AG04449 (cell line): ENCODE results near the gene SCART1.

Experiments
- CTCF ChIA-PET: fragments of 350-600 bp; formaldehyde crosslinking; extraction: SDS; loops from one replicate; lab custom pipeline; 2021; ENCODE audit warnings: antibody characterized with exemption; lab: Yijun Ruan, JAX
- POLR2A ChIA-PET: fragments of 400-600, 350-600 bp; formaldehyde crosslinking; extraction: SDS; loops from one replicate; lab custom pipeline; 2020; ENCODE audit warnings: antibody characterized with exemption, inconsistent platforms; lab: Yijun Ruan, JAX
- DNase-seq: peaks from one replicate; pipeline ENCODE4 v3.0.0-alpha.2; 2010; ENCODE audit warnings: low read depth, low spot score
- H3K4me3 ChIP-seq: 2 replicates; pipeline ENCODE4 v1.5.1; 2011; ENCODE audit warnings: low read depth, mild to moderate bottlenecking, control low read depth, low read length
- TF ChIP-seq, protein P1 (sequence below): IDR thresholded peaks from one replicate; pipeline ENCODE4 v1.5.1; 2011; ENCODE audit warnings: mild to moderate bottlenecking, moderate library complexity, low read length, control low read depth, inconsistent platforms; ENCODE audit not compliant: insufficient read depth; ENCODE audit errors: missing control alignments

SCART1 gene

DNA sequence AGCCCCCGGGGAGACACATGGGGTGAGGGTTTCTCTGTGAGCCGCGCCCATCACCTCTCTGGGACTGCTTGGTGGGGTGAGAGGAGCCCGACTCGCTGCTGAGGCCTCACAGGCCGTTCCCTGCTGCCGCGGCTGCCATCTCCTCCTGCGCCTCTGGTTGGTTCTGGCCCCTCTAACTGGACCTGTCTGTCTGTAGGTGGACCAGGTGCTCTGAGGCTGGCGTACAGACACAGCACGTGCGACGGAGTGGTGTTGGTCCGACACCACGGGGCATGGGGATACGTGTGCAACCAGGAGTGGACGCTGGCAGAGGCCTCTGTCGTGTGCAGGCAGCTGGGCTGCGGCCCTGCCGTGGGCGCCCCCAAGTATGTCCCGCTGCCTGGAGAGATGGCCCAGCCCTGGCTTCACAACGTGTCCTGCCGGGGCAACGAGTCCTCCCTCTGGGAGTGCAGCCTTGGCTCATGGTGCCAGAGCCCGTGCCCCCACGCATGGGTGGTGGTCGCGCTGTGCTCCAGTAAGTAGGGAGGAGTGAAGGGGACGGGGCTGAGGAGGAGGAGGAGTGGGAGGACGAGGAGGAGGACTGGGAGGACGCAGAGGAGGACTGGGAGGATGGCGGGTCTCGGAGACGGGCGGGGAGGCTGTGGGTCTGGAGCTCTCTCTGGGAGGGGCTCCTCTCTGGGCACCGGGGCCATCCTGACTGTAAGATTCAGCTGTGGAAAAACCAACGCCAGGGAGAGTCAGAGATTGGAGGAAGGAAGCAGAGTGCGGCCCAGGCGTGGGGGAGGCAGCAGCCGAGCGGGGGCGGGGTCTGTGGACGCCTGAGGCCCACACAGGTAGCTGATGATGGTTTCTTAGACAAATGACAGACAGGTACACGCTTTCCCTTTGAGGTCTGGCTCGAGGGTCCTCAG is 2.6 kb downstream of the SCART1 start:
- no peak for DNase-seq
- ChIA-PET POLR2A (no interaction called here), CTCF (interaction anchor here (1.4 to 2.9 kb wide), 2 partner anchors 18 to 127 kb away, joined by 3 to 11 read pairs; no protein-coding TSS in a partner anchor)
- H3K4me3 ChIP-seq, result no peak overlapping the region
- TF ChIP-seq, protein P1, sequence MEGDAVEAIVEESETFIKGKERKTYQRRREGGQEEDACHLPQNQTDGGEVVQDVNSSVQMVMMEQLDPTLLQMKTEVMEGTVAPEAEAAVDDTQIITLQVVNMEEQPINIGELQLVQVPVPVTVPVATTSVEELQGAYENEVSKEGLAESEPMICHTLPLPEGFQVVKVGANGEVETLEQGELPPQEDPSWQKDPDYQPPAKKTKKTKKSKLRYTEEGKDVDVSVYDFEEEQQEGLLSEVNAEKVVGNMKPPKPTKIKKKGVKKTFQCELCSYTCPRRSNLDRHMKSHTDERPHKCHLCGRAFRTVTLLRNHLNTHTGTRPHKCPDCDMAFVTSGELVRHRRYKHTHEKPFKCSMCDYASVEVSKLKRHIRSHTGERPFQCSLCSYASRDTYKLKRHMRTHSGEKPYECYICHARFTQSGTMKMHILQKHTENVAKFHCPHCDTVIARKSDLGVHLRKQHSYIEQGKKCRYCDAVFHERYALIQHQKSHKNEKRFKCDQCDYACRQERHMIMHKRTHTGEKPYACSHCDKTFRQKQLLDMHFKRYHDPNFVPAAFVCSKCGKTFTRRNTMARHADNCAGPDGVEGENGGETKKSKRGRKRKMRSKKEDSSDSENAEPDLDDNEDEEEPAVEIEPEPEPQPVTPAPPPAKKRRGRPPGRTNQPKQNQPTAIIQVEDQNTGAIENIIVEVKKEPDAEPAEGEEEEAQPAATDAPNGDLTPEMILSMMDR, result no peak

DNA sequence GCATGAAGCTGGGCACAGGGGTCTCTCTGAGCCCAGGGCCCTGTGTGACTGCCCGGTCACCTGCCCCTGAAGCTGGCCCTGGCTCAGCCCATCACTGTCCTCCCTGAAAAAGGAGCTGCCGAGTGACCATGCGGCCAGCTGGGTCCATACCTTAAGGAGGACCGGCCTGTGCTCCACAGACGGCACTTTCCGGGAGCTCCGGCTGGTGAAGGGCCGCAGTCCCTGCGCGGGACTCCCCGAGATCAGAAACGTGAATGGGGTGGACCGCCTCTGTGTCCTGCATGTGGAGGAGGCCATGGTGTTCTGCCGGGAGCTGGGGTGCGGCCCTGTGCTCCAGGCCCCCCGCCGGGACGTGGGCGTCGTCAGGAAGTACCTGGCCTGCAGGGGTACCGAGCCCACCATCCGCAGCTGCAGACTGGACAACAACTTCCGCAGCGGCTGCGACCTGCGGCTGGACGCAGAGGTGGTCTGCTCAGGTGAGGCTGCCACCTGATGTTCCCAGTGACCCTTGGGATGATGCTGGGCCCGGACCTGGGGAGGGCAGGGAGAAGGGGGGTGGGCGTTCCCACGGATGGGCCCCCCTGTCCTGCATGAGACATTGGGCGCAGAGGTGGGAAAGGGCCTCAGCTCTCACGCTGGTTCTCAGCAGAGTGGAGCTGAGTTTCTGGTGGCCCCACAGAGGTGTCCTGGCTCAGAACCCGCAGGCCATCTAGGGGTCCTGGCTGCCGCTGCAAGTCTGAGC is 3.5 kb downstream of the SCART1 start:
- DNase-seq, result no peak
- no peak overlapping the region for H3K4me3 ChIP-seq
- POLR2A ChIA-PET, result no interaction called here
- CTCF ChIA-PET, result interaction anchor here (0.7 to 2.9 kb wide), 3 partner anchors 15 to 128 kb away, joined by 3 to 11 read pairs (median 3); no protein-coding TSS in a partner anchor
- TF ChIP-seq, protein P1, result no peak

DNA sequence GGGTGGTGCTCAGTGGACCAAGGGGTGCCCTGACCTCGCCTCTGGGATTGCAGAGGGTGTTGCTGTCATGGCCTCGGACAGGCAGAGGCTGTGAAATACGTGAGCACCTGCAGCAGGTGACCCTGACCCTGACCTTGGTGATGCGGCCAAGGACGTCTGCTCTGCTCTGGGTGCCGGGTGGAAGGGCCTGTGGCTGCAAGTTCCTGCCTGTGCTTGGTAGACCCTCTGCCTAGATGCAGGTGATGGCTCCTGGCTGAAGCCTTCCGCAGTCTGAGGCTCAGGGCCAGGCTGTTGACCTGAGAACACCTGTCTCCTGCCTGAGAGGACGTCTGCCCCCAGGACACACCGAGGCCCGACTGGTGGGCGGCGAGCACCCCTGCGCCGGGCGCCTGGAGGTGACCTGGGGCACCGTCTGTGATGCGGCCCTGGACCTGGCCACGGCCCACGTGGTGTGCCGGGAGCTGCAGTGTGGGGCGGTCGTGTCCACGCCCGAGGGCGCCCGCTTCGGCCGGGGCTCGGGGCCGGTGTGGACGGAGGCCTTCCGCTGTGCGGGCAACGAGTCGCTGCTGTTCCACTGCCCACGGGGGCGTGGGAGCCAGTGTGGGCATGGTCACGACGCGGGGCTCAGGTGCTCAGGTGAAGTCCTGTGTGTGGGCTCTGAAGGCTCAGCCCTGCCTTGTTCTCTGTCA is 4.4 kb downstream of the SCART1 start:
- TF ChIP-seq, protein P1, result no peak
- ChIA-PET CTCF (interaction anchor here (0.5 to 2.9 kb wide), 3 partner anchors 20 to 129 kb away, joined by 3 to 11 read pairs (median 3); no protein-coding TSS in a partner anchor), POLR2A (no interaction called here)
- no peak for DNase-seq
- H3K4me3 ChIP-seq, result no peak overlapping the region

DNA sequence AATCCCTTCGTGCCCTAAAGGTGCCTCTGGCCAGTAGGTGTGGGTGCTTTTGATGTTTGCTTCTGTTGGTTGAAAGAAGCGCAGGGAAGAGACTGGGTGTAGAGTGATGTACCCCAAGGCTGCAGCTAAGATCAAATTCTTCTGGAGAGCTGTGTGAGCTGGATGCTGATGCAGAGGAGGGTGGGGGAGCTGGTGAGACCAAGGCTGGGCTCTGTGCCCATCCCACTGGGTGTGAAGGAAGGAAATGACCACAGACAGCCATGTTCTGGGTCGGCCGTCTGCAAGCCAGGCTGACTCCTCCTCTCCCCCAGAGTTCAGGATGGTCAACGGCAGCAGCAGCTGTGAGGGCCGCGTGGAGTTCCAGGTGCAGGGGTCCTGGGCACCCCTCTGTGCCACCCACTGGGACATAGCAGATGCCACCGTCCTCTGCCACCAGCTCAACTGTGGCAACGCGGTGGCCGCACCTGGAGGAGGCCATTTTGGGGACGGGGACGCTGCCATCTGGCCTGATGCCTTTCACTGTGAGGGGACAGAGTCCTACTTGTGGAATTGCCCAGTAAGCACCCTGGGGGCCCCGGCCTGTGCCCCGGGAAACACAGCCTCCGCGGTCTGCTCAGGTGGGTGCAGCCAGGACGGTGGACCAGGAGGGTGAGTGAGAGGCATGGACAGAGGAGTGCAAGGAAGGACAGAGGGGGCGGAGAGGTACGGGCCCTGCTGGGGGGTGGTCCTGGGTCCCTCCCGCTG is 5.1 kb downstream of the SCART1 start:
- DNase-seq, result no peak
- H3K4me3 ChIP-seq, result no peak overlapping the region
- ChIA-PET POLR2A (no interaction called here), CTCF (interaction anchor here (2.9 kb wide), 1 partner anchor 21 kb away, joined by 11 read pairs; no protein-coding TSS in a partner anchor)
- TF ChIP-seq, protein P1, result no peak

DNA sequence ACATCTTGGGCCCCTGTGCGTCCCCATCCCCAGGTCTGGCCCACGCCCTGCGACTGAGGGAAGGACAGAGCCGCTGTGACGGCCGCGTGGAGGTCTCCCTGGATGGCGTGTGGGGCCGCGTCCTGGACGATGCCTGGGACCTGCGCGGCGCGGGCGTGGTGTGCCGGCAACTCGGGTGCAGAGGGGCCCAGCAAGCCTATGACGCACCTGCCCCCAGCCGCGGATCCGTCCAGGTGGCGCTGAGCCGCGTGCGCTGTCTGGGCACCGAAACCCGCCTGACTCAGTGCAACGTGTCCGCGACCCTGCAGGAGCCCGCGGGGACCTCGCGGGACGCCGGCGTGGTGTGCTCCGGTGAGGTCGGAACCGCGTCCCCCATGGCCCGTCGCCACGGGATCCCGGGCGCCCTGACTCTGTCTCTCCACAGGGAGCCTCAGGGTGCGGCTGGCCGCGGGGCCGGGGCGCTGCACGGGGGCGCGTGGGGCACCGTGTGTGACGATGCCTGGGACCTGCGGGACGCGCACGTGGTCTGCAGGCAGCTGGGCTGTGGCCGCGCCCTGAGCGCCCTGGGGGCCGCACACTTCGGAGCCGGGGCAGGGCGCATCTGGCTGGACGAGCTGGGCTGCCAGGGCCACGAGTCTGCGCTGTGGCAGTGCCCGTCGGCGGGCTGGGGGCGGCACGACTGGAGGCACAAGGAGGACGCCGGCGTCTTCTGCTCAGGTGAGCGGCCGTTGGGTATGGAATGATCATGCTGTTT is 5.9 kb downstream of the SCART1 start:
- TF ChIP-seq, protein P1, result no peak
- no peak overlapping the region for H3K4me3 ChIP-seq
- no peak for DNase-seq
- POLR2A ChIA-PET, result no interaction called here
- CTCF ChIA-PET, result interaction anchor here (1.4 kb wide), 1 partner anchor 130 kb away, joined by 5 read pairs; no protein-coding TSS in a partner anchor
